A549 (cell line): ENCODE data around the gene LTBP3. TPM values are rescaled to one million over a fixed set of nuclear protein-coding genes. Genes with fewer than 3 reads are reported as not detected.

ENCODE experiments used
- ATAC-seq, 2 experiments: fragments of 200-7000 bp in 1 of 2; fragments of >200 bp in 1 of 2; cut with Nextera tagmentation in 1 of 2; cut with Tn5 transposase in 1 of 2; 3 replicates each; pipeline versions ENCODE4 v1.8.0 to v1.9.1; 2018 to 2020; ENCODE audit warnings: mild to moderate bottlenecking in 1 of 2, moderate library complexity in 1 of 2
- CTCF ChIA-PET: fragments of 300-600 bp; sonication (Branson Sonifier 250); formaldehyde crosslinking; extraction: SDS; loops from one replicate; lab custom pipeline; 2021; ENCODE audit warnings: antibody characterized with exemption, inconsistent platforms; lab: Yijun Ruan, JAX
- POLR2A ChIA-PET: fragments of 350-600 bp; formaldehyde crosslinking; extraction: SDS; loops from one replicate; lab custom pipeline; 2021; ENCODE audit warnings: antibody characterized with exemption, inconsistent platforms; lab: Yijun Ruan, JAX
- DNase-seq, 2 experiments: peaks; one replicate each; pipeline versions ENCODE4 v3.0.0 to v3.0.0-alpha.2; 2011 to 2016; ENCODE audit warnings: low read depth in 1 of 2, low spot score in 1 of 2
- FAIRE-seq: peaks from 2 replicates; lab custom pipeline; 2011; peaks lifted over from hg19 to GRCh38; lab: Jason Lieb, UNC
- H3K27ac ChIP-seq, 2 experiments: fragments of >200 bp; sonication (Bioruptor Twin); formaldehyde crosslinking; 3 replicates each; pipeline ENCODE4 v1.5.1; 2016 to 2017
- H3K4me1 ChIP-seq: fragments of >200 bp; sonication (Bioruptor Twin); formaldehyde crosslinking; 3 replicates; pipeline ENCODE4 v1.6.1; 2016
- H3K4me2 ChIP-seq: fragments of >200 bp; sonication (Bioruptor Twin); formaldehyde crosslinking; 3 replicates; pipeline ENCODE4 v1.6.1; 2016
- H3K4me3 ChIP-seq: fragments of >200 bp; sonication (Bioruptor Twin); formaldehyde crosslinking; 3 replicates; pipeline ENCODE4 v1.5.1; 2016
- H3K9me3 ChIP-seq: fragments of >200 bp; sonication (Bioruptor Twin); formaldehyde crosslinking; 3 replicates; pipeline ENCODE4 v1.6.1; 2016
- CEBPB ChIP-seq, 2 experiments: fragments of >200 bp in 1 of 2; sonication (Bioruptor Twin) in 1 of 2; formaldehyde crosslinking in 1 of 2; IDR thresholded peaks; 2 replicates each; pipeline ENCODE4 v1.6.1; 2012 to 2016
- CHD2 ChIP-seq: fragments of 150-350 bp; IDR thresholded peaks from 2 replicates; pipeline ENCODE4 v1.6.1; 2014; ENCODE audit warnings: low read length; ENCODE audit not compliant: partially characterized antibody
- CHD4 ChIP-seq: fragments of 200-600 bp; sonication (generic); IDR thresholded peaks from 2 replicates; pipeline ENCODE4 v1.6.1; 2016; ENCODE audit warnings: antibody characterized with exemption, mild to moderate bottlenecking, borderline replicate concordance
- E2F6 ChIP-seq: IDR thresholded peaks from 2 replicates; pipeline ENCODE4 v1.6.1; 2012; ENCODE audit warnings: low read depth, borderline replicate concordance
- EHF ChIP-seq: fragments of 250-450 bp; sonication (Bioruptor Pico); IDR thresholded peaks from 2 replicates; pipeline ENCODE4 v1.5.0; 2020; ENCODE audit warnings: mild to moderate bottlenecking
- EHMT2 ChIP-seq: fragments of 200-600 bp; sonication (generic); IDR thresholded peaks from 2 replicates; pipeline ENCODE4 v1.6.1; 2016; ENCODE audit warnings: antibody characterized with exemption, low read depth, mild to moderate bottlenecking, moderate library complexity
- EP300 ChIP-seq, 2 experiments: fragments of >200 bp; sonication (Bioruptor Twin); formaldehyde crosslinking; IDR thresholded peaks; 2 replicates in 1 of 2; 3 replicates in 1 of 2; pipeline ENCODE4 v1.6.1; 2016 to 2017
- FOSB ChIP-seq: fragments of 250-450 bp; sonication (Bioruptor Pico); IDR thresholded peaks from 2 replicates; pipeline ENCODE4 v1.5.0; 2020; ENCODE audit warnings: mild to moderate bottlenecking, moderate library complexity
- FOSL2 ChIP-seq, 2 experiments: fragments of 450-650 bp in 1 of 2; fragments of >200 bp in 1 of 2; sonication (Bioruptor Twin) in 1 of 2; formaldehyde crosslinking; IDR thresholded peaks; 2 replicates each; pipeline versions ENCODE4 v1.5.0 to v1.6.1; 2016 to 2020; ENCODE audit warnings: mild to moderate bottlenecking in 1 of 2, moderate library complexity in 1 of 2
- HOXA7 ChIP-seq: fragments of 250-450 bp; sonication (Bioruptor Pico); IDR thresholded peaks from 2 replicates; pipeline ENCODE4 v1.5.0; 2020; ENCODE audit warnings: mild to moderate bottlenecking, moderate library complexity
- JUN ChIP-seq, 2 experiments: fragments of >200 bp; sonication (Bioruptor Twin); formaldehyde crosslinking; IDR thresholded peaks; 2 replicates in 1 of 2; 3 replicates in 1 of 2; pipeline ENCODE4 v1.6.1; 2016 to 2017
- KDM5A ChIP-seq: fragments of 200-600 bp; sonication (generic); IDR thresholded peaks from 2 replicates; pipeline ENCODE4 v1.6.1; 2016; ENCODE audit warnings: antibody characterized with exemption, mild to moderate bottlenecking
- MAFK ChIP-seq: fragments of 450-650 bp; IDR thresholded peaks from 2 replicates; pipeline ENCODE4 v1.6.1; 2014; ENCODE audit not compliant: partially characterized antibody
- MAZ ChIP-seq: fragments of 150-350 bp; IDR thresholded peaks from 2 replicates; pipeline ENCODE4 v1.6.1; 2014; ENCODE audit warnings: antibody characterized with exemption, low read depth, low read length, borderline replicate concordance
- NPAS2 ChIP-seq: fragments of 250-450 bp; sonication (Bioruptor Pico); IDR thresholded peaks from 2 replicates; pipeline ENCODE4 v1.8.0; 2022; ENCODE audit warnings: mild to moderate bottlenecking, moderate library complexity, borderline replicate concordance
- PBX3 ChIP-seq: IDR thresholded peaks from 2 replicates; pipeline ENCODE4 v1.6.1; 2012
- POLR2A ChIP-seq: IDR thresholded peaks from 2 replicates; pipeline ENCODE4 v1.6.1; 2012; ENCODE audit warnings: mild to moderate bottlenecking, low read length
- RAD21 ChIP-seq, 2 experiments: fragments of >200 bp in 1 of 2; sonication (Bioruptor Twin) in 1 of 2; formaldehyde crosslinking in 1 of 2; IDR thresholded peaks in 1 of 2; conservative IDR thresholded peaks in 1 of 2; 2 replicates in 1 of 2; 3 replicates in 1 of 2; pipeline ENCODE4 v1.6.1; 2012 to 2018; ENCODE audit warnings: inconsistent platforms in 1 of 2
- RFX5 ChIP-seq: fragments of 450-650 bp; IDR thresholded peaks from 2 replicates; pipeline ENCODE4 v1.7.1; 2014; ENCODE audit warnings: antibody characterized with exemption, mild to moderate bottlenecking, moderate library complexity
- TP53 ChIP-seq: fragments of 250-450 bp; sonication (Bioruptor Pico); IDR thresholded peaks from 2 replicates; pipeline ENCODE4 v1.5.0; 2021; ENCODE audit warnings: mild to moderate bottlenecking, moderate library complexity
- USF2 ChIP-seq: fragments of 450-650 bp; IDR thresholded peaks from 2 replicates; pipeline ENCODE4 v1.6.1; 2014; ENCODE audit warnings: antibody characterized with exemption
- ZNF302 ChIP-seq: fragments of 250-450 bp; sonication (Bioruptor Pico); IDR thresholded peaks from 2 replicates; pipeline ENCODE4 v1.9.0; 2021; ENCODE audit warnings: inconsistent platforms, mild to moderate bottlenecking, moderate library complexity
- WGBS: methylation state at CpG from one replicate; pipeline ENCODE4 v1.1.6; 2017; ENCODE audit errors: missing lambda C conversion rate; 5-methylcytosine and 5-hydroxymethylcytosine counted together
- polyA plus RNA-seq, 4 experiments: library from polyadenylated mRNA; depleted of rRNA in 3 of 4; stranded (reverse); fragments of >200 nt; fragmentation: RNase III in 1 of 4; extraction: RNeasy Plus Mini Kit Qiagen cat#74134 plus additional on column Dnase treatment in 1 of 4; gene quantifications; 2 replicates in 3 of 4; 3 replicates in 1 of 4; pipeline ENCODE4 v1.2.3, GENCODE V29; 2011 to 2017

Gene LTBP3
- polyA plus RNA-seq, 2 of the 4 experiments (the other 2 are of a cell fraction): 28.6 to 123 TPM

GRCh38 chr11:65537296-65537597 is 20.9 kb downstream of the LTBP3 start:
- FAIRE-seq: no peak
- WGBS: 100% methylated on average over 2 of the region's 2 CpGs
- H3K27ac ChIP-seq: no peak overlapping the region
- no peaks in the 10 kb centered on the region for H3K9me3 ChIP-seq
- no peak overlapping the region for H3K4me2 ChIP-seq
- DNase-seq: no peak
- POLR2A ChIA-PET: interaction anchor here (1.3 kb wide), 1 partner anchor 57 kb away, joined by 3 read pairs; no protein-coding TSS in a partner anchor
- CTCF ChIA-PET: interaction anchor here (0.5 to 15.3 kb wide), 11 partner anchors 6 to 1093 kb away, joined by 3 to 393 read pairs (median 4); partner anchors contain the start of genes FAM89B, LTBP3 and ZNRD2
- peaks cover 10% of the 10 kb centered on the region for H3K4me1 ChIP-seq
- no peak overlapping the region for H3K4me3 ChIP-seq
- no peak for ATAC-seq
- TF ChIP-seq FOSL2 (IDR thresholded peaks at IDR 0.05) (no peak), FOSL2 (CRISPR knock-in tag; IDR thresholded peaks at IDR 0.05) (no peak), JUN (IDR thresholded peaks at IDR 0.05) (peak in 1 of 2 experiments; percentile 38; a peak in 1 of 5 replicates), PBX3 (0 out of 2 replicates have a peak, but pooled peaks have one; percentile 2)
- TF ChIP-seq, all 56 proteins: peak for 2

- H3K9me3 ChIP-seq: no peaks in the 10 kb centered on the region
- TF ChIP-seq PBX3 (0 out of 2 replicates have a peak, but pooled peaks have one; percentile 13), E2F6 (no peak), JUN (IDR thresholded peaks at IDR 0.05) (peak in 1 of 2 experiments; percentile 31; a peak in 1 of 5 replicates)
- ChIA-PET POLR2A (interaction anchor here (0.6 to 1.3 kb wide), 3 partner anchors 10 to 58 kb away, joined by 3 read pairs; no protein-coding TSS in a partner anchor), CTCF (interaction anchor here (0.5 to 15.3 kb wide), 8 partner anchors 10 to 1092 kb away, joined by 3 to 393 read pairs (median 4); partner anchors contain the start of genes FAM89B, LTBP3 and ZNRD2)
- H3K4me2 ChIP-seq: no peak overlapping the region
- WGBS: 88% methylated on average over 11 of the region's 12 CpGs
- no peak overlapping the region for H3K4me3 ChIP-seq
- no peak for ATAC-seq
- no peak for FAIRE-seq
- no peak overlapping the region for H3K27ac ChIP-seq
- H3K4me1 ChIP-seq: peaks cover 10% of the 10 kb centered on the region
- no peak for DNase-seq
These were observed 21.5 kb downstream of the LTBP3 start for GRCh38 chr11:65536412-65537295.

- ATAC-seq (peak in 1 of 2 experiments; percentile 3; a peak in 3 of 6 replicates), FAIRE-seq (no peak), DNase-seq (no peak)
- H3K4me2 ChIP-seq: no peak overlapping the region
- no peaks in the 10 kb centered on the region for H3K9me3 ChIP-seq
- POLR2A ChIA-PET: interaction anchor here (1.0 kb wide), 1 partner anchor 27 kb away, joined by 3 read pairs; no protein-coding TSS in a partner anchor
- H3K27ac ChIP-seq: no peak overlapping the region
- WGBS: 94% methylated on average over 9 of the region's 9 CpGs
- TF ChIP-seq POLR2A (no peak), JUN (IDR thresholded peaks at IDR 0.05) (0 out of 5 replicates have a peak, but pooled peaks of 1 of the 2 experiments have one; percentile 15)
- peaks cover 2% of the 10 kb centered on the region; the same call in 1 of the 3 replicates for H3K4me1 ChIP-seq
- CTCF ChIA-PET: interaction anchor here (2.6 to 15.3 kb wide), 3 partner anchors 17 to 59 kb away, joined by 11 to 393 read pairs (median 14); partner anchors contain the start of genes FAM89B, LTBP3 and ZNRD2
- H3K4me3 ChIP-seq: no peak overlapping the region
These were observed 23.1 kb downstream of the LTBP3 start for GRCh38 chr11:65535102-65535501.

- 92% methylated on average over 11 of the region's 15 CpGs for WGBS
- DNase-seq: no peak
- Histone ChIP-seq H3K4me3 (no peak overlapping the region), H3K9me3 (no peaks in the 10 kb centered on the region), H3K27ac (no peak overlapping the region), H3K4me1 (no peaks in the 10 kb centered on the region), H3K4me2 (no peak overlapping the region)
- no peak for ATAC-seq
- POLR2A ChIA-PET: no interaction called here
- FAIRE-seq: no peak
- no peak for TF ChIP-seq CHD4
- TF ChIP-seq MAFK: no peak
- TF ChIP-seq CEBPB (IDR thresholded peaks at IDR 0.05): no peak
- TF ChIP-seq MAZ: no peak
- no peak for TF ChIP-seq FOSB (CRISPR knock-in tag)
- TF ChIP-seq USF2: no peak
- TF ChIP-seq EHF: no peak
- no peak for TF ChIP-seq RAD21 (conservative IDR thresholded peaks at IDR 0.05 in 1 of 2, IDR thresholded peaks at IDR 0.05 in 1 of 2)
- TF ChIP-seq HOXA7: no peak
- TF ChIP-seq EHMT2: no peak
- no peak for TF ChIP-seq RFX5
- TF ChIP-seq CHD2: no peak
- TF ChIP-seq EP300 (IDR thresholded peaks at IDR 0.05): no peak
- TF ChIP-seq NPAS2: no peak
- TF ChIP-seq ZNF302 (CRISPR knock-in tag): no peak
- TF ChIP-seq TP53 (CRISPR knock-in tag): no peak
- no peak for TF ChIP-seq KDM5A
- CTCF ChIA-PET: interaction anchor here (0.9 to 4.7 kb wide), 6 partner anchors 8 to 61 kb away, joined by 3 to 66 read pairs (median 6); partner anchors contain the start of gene ZNRD2
These were observed 25.6 kb downstream of the LTBP3 start for GRCh38 chr11:65532388-65533064.
